ENCODE measurements around the gene AR.

AR gene

DNA sequence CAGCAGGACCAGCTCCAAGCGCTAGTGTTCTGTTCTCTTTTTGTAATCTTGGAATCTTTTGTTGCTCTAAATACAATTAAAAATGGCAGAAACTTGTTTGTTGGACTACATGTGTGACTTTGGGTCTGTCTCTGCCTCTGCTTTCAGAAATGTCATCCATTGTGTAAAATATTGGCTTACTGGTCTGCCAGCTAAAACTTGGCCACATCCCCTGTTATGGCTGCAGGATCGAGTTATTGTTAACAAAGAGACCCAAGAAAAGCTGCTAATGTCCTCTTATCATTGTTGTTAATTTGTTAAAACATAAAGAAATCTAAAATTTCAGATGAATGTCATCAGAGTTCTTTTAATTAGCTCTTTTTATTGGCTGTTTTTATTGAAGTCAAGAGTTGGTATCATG, 186.5 kb downstream of the AR start:
- DNase-seq: no peak

DNA sequence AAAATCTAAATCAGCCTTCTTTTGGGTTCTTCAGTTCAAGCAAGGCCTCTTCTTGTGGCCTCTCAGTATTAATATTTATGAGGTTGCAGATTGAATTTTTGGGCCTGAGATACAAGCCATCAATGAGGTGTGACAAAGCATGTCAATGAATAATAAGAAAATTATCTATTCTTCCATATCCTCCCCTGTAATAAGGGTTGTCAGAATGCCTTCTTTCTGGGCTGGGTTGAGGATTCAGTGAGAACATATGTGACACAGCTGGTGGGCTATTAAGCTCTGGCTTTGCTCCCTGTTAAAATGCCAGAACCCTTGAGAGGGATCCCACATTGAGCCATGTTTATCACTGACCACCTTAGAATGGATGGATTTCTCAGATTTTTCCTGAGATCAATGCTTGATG, 187.2 kb downstream of the AR start:
- DNase-seq: no peak

DNA sequence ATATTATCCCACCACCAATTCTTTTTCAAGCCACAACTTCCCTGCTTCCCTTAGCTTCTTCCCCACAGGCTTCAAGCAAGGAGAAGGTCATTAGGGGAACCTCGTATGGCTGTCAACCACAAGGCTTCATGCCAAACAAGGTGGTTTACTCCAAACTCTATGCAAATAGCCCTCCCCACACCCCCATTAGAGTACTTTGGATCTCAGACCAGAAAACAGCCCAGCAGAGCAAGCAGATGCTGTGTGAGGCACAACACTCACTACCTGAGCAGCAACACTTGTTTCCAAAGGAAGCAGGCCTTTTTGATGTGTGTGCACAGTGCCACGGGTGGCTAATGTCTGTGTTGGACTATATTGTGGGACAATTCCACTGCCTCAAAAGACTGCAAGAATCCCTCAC, 189.0 kb downstream of the AR start:
- no peak for DNase-seq

DNA sequence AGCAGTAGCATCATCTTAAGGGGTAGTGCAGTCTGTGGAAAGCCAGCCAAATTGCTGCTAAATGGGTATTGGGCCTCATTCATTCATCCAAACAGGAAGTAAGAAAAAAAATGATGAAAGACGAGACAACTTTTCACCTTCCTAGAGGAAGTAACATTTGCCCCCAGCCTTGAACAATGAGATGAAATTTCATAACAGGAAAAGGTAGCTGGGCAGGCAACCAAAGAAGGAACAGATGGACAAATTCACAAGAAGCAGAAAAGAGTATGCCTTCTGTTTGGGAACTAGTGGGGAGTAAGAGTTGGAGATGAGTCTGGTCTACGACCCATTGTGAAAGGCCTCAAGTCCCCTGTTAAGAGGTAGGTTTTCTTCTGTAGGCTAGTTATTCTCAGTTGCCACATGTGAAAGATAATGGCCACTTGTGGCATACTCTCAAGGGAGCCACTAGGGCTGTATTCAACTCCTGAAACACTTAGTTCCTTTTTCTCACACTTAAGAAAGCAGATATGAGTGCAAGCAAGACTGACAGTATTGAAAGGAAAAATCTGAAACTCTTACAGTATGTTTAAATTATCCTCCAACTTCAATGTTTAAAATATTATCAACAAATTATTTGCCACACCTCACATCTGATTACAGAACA, 190.4 kb downstream of the AR start:
- DNase-seq: no peak

DNA sequence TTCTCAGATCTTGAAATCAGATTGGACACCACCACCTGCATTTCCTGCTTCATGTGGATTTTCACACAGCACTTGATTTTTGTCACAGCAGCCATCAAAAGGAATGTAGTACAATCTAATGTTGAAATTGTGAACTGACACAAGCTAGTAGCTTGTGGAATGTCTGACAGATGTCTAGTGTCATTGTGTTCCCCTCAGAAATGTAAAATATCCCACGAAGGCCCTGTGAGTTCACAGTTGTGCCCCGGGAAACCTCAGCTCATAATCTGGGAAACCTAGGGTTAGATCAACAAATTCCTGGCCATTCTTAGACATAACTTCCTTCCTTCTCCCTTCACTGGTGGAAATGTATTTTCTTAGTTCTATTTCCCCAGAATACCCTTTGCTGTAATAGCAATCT, 205.7 kb downstream of the AR start:
- DNase-seq: no peak

DNA sequence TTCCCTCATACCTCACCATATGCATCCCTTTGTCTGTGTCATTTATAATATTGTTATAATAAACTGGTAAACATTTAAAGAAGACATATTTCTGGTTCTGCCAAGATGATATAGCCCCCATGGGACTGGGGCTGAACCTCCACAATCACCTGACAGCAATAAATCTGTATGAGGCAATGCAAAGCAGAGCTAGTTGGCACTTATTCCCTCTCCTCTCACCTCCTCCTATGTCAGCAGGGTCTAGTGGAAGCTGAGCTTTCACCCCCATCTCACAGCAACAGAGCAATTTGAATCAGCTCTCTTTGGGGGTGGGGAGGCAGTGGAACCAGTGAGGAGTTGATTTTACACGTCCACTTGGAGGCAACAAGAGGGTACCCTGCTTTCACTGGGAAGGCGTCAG, 206.9 kb downstream of the AR start:
- no peak for DNase-seq

DNA sequence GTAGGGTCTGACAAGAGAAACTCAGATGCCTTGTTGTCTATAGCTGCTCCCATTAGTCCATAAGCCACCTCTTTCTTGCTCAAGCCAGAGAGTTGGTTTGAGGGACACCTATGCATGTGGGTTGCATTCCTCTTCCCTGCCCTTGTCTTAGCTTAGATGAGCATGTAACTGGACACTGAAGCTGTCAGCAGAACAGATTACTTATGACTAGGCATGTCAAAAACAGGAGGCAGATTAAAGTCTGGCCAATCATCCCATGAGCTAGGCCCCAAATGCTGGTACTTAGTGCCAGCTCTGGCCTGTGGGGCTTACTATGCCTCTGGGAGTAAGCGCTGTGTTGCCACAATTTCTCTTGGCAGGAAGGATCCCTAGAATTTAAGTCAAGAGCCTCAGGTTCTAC, 215.2 kb downstream of the AR start:
- DNase-seq: no peak

DNA sequence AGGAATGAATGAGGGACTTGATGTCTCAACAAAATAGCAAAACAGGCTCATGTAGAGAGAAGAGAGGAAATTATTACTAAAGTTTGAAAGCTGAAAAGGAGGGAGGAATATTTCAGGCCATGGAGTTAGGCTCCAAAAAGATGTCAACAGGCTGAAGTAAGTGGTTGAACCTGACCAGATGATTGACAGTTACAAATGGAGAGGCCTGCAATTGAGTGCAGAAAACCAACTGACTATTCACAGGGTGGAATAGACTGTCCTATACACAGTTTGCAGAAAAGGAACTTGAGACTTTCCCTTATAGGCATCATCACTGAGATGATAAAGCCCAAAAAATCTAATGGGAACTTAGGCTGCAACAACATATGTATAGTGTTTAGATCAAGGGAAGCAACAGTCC, 233.3 kb downstream of the AR start:
- DNase-seq: no peak

DNA sequence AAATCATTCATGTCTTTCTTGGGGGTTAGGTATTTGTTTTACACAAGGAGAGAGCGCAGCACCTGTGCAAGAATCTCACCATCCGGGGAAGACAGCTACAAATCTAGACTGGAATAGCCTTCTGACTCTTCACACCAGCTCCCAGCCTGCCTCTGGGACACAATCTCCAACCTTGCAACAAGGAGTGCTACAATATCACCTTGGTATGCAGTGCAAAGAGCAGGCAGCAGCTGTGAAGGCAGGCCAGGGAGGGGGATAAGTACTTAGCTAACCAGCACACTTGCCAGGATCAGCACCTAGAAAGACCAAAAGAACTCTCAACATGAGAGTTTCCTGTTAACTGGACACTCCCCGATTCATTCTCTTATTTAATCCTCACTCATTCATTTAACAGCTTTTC, 235.3 kb downstream of the AR start:
- DNase-seq: no peak

Measured in C1 segment of cervical spinal cord (tissue), 14 donors.